Spleen (tissue), 7 donors: ENCODE results near the gene RTN4IP1.

Experiments used
- CTCF ChIP-seq, 11 experiments: fragments of 200-600 bp in 7 of 11; fragments of 450-650 bp in 4 of 11; sonication (generic) in 4 of 11; IDR thresholded peaks in 8 of 11; conservative IDR thresholded peaks in 3 of 11; 1 replicate in 7 of 11; 2 replicates in 4 of 11; pipeline versions ENCODE4 v1.4.0 to v1.8.0; 2016 to 2021; ENCODE audit warnings: antibody characterized with exemption in 11 of 11, inconsistent platforms in 4 of 11, mild to moderate bottlenecking in 1 of 11
- POLR2A ChIP-seq, 3 donors: fragments of 450-650 bp; IDR thresholded peaks; one replicate each; pipeline ENCODE4 v1.5.1; 2017; ENCODE audit warnings: antibody characterized with exemption in 3 of 3, mild to moderate bottlenecking in 1 of 3
- POLR2AphosphoS5 ChIP-seq, 3 donors: sonication (generic); formaldehyde crosslinking; IDR thresholded peaks; one replicate each; pipeline ENCODE4 v1.5.1; 2017; ENCODE audit warnings: antibody characterized with exemption in 3 of 3
- donor health status: DM: no; HTN: no; CAD: no; lungs with moderate emphysema.
- donor health status: DM: no; HTN: no; CAD: no.
- donor health status: DM: no; HTN: no; CAD: no.

GRCh38 chr6:106658469-106658868 lies 29.2 kb upstream of the RTN4IP1 start:
- TF ChIP-seq CTCF (IDR thresholded peaks at IDR 0.05 in 8 of 11, conservative IDR thresholded peaks at IDR 0.05 in 3 of 11) (no peak), POLR2AphosphoS5 (IDR thresholded peaks at IDR 0.05) (no peak), POLR2A (IDR thresholded peaks at IDR 0.05) (no peak)
